IMR-90 (cell line): ENCODE measurements around the gene PCNX2. TPM values are rescaled to one million over a fixed set of nuclear protein-coding genes. Genes with fewer than 3 reads are reported as not detected.

ENCODE experiments used
- ATAC-seq: fragments of 200-7000 bp; cut with Tn5 transposase; 2 replicates; pipeline ENCODE4 v1.9.1; 2020; ENCODE audit warnings: low read depth, mild to moderate bottlenecking, moderate library complexity
- BruUV-seq: library from RNA; stranded (reverse); fragments of 400-500 nt; replicated peaks from 2 replicates; lab custom pipeline; 2021; lab: Mats Ljungman, UMichigan
- CTCF ChIA-PET: fragments of 300-600 bp; formaldehyde crosslinking; extraction: SDS; loops from one replicate; lab custom pipeline; 2021; ENCODE audit warnings: antibody characterized with exemption; lab: Yijun Ruan, JAX
- POLR2A ChIA-PET: fragments of 300-600 bp; sonication (Branson Sonifier 250); formaldehyde crosslinking; loops from one replicate; lab custom pipeline; 2022; ENCODE audit warnings: antibody characterized with exemption; ENCODE audit not compliant: unreplicated experiment; lab: Charles Lee
- DNase-seq: peaks from one replicate; pipeline ENCODE4 v3.0.0; 2013
- H2AFZ ChIP-seq: replicated peaks from 2 replicates; pipeline ENCODE3; 2013; ENCODE audit warnings: low read length, mild to moderate bottlenecking; ENCODE audit not compliant: poor library complexity
- H2AK5ac ChIP-seq: 2 replicates; pipeline ENCODE4 v1.6.1; 2013; ENCODE audit warnings: low read depth, low read length, inconsistent platforms
- H2AK9ac ChIP-seq: replicated peaks from 2 replicates; pipeline ENCODE3; 2013; ENCODE audit warnings: mild to moderate bottlenecking, low read depth, low read length, moderate library complexity; ENCODE audit not compliant: poor library complexity
- H2BK120ac ChIP-seq: 2 replicates; pipeline ENCODE4 v1.6.1; 2013; ENCODE audit warnings: low read depth, low read length, inconsistent platforms
- H2BK15ac ChIP-seq: 3 replicates; pipeline ENCODE4 v1.6.1; 2013; ENCODE audit warnings: low read depth, low read length, inconsistent platforms
- H2BK20ac ChIP-seq: 2 replicates; pipeline ENCODE4 v1.6.1; 2013; ENCODE audit warnings: low read depth, mild to moderate bottlenecking, inconsistent platforms, low read length, moderate library complexity
- H2BK5ac ChIP-seq: 2 replicates; pipeline ENCODE4 v1.6.1; 2013; ENCODE audit warnings: mild to moderate bottlenecking, low read depth, low read length, inconsistent platforms; ENCODE audit not compliant: poor library complexity, severe bottlenecking
- H3K14ac ChIP-seq: replicated peaks from 2 replicates; pipeline ENCODE4 v1.6.1; 2013; ENCODE audit warnings: low read depth, low read length, inconsistent platforms
- H3K18ac ChIP-seq: 2 replicates; pipeline ENCODE4 v1.6.1; 2013; ENCODE audit warnings: low read depth, low read length, control low read depth
- H3K23ac ChIP-seq: 2 replicates; pipeline ENCODE4 v1.6.1; 2013; ENCODE audit warnings: low read depth, low read length, inconsistent platforms
- H3K27ac ChIP-seq: 2 replicates; pipeline ENCODE4 v1.5.1; 2013; ENCODE audit warnings: mild to moderate bottlenecking, control low read depth, low read length; ENCODE audit not compliant: insufficient read depth
- H3K27me3 ChIP-seq: 2 replicates; pipeline ENCODE4 v1.6.1; 2013; ENCODE audit warnings: low read length; ENCODE audit not compliant: control insufficient read depth, insufficient read depth
- H3K36me3 ChIP-seq: 2 replicates; pipeline ENCODE4 v1.6.1; 2013; ENCODE audit warnings: low read length, mixed read lengths; ENCODE audit not compliant: control insufficient read depth, insufficient read depth
- H3K4ac ChIP-seq: 2 replicates; pipeline ENCODE4 v1.6.1; 2013; ENCODE audit warnings: low read depth, low read length, inconsistent platforms
- H3K4me1 ChIP-seq: 2 replicates; pipeline ENCODE4 v1.6.1; 2013; ENCODE audit warnings: low read length, mixed read lengths; ENCODE audit not compliant: control insufficient read depth, insufficient read depth
- H3K4me2 ChIP-seq: 2 replicates; pipeline ENCODE4 v1.6.1; 2013; ENCODE audit warnings: low read depth, mild to moderate bottlenecking, control low read depth, low read length, moderate library complexity
- H3K4me3 ChIP-seq: 2 replicates; pipeline ENCODE4 v1.5.1; 2013; ENCODE audit warnings: low read depth, mild to moderate bottlenecking, control low read depth, low read length, moderate library complexity; ENCODE audit not compliant: insufficient read depth
- H3K56ac ChIP-seq: 2 replicates; pipeline ENCODE4 v1.6.1; 2013; ENCODE audit warnings: low read length, inconsistent platforms; ENCODE audit not compliant: insufficient read depth; ENCODE audit errors: extremely low read depth
- H3K79me1 ChIP-seq, 2 experiments: 2 replicates each; pipeline ENCODE4 v1.6.1; 2013; ENCODE audit warnings: low read length in 2 of 2, inconsistent platforms in 1 of 2, low read depth in 1 of 2
- H3K9ac ChIP-seq: 2 replicates; pipeline ENCODE4 v1.6.1; 2013; ENCODE audit warnings: low read depth, low read length, control low read depth
- H3K9me1 ChIP-seq: 2 replicates; pipeline ENCODE4 v1.6.1; 2013; ENCODE audit warnings: low read length, inconsistent platforms; ENCODE audit not compliant: insufficient read depth
- H3K9me3 ChIP-seq: 2 replicates; pipeline ENCODE4 v1.6.1; 2013; ENCODE audit warnings: low read length; ENCODE audit not compliant: control insufficient read depth, insufficient read depth
- H4K20me1 ChIP-seq: 2 replicates; pipeline ENCODE4 v1.6.1; 2013; ENCODE audit warnings: low read length, inconsistent platforms; ENCODE audit not compliant: insufficient read depth
- H4K5ac ChIP-seq: 2 replicates; pipeline ENCODE4 v1.6.1; 2013; ENCODE audit warnings: mild to moderate bottlenecking, low read depth, low read length, control low read depth
- H4K8ac ChIP-seq, 2 experiments: 2 replicates each; pipeline ENCODE4 v1.6.1; 2013; ENCODE audit warnings: low read depth in 2 of 2, low read length in 2 of 2, control low read depth in 1 of 2, inconsistent platforms in 1 of 2
- H4K91ac ChIP-seq: 2 replicates; pipeline ENCODE4 v1.6.1; 2013; ENCODE audit warnings: low read depth, low read length, inconsistent platforms; ENCODE audit not compliant: insufficient read depth
- BHLHE40 ChIP-seq: fragments of 150-350 bp; IDR thresholded peaks from 2 replicates; pipeline ENCODE4 v1.6.1; 2016; ENCODE audit warnings: mild to moderate bottlenecking, low read depth, low read length
- CEBPB ChIP-seq: IDR thresholded peaks from 2 replicates; pipeline ENCODE4 v1.6.1; 2012; ENCODE audit warnings: low read depth, low read length, improper control_type of control experiment
- CHD1 ChIP-seq: IDR thresholded peaks from 2 replicates; pipeline ENCODE4 v1.6.1; 2012; ENCODE audit warnings: low read depth, low read length, improper control_type of control experiment
- MAFK ChIP-seq: IDR thresholded peaks from 2 replicates; pipeline ENCODE4 v1.6.1; 2012; ENCODE audit warnings: low read depth, low read length, improper control_type of control experiment
- MAZ ChIP-seq: IDR thresholded peaks from 2 replicates; pipeline ENCODE4 v1.6.1; 2012; ENCODE audit warnings: low read depth, mild to moderate bottlenecking, low read length, improper control_type of control experiment, moderate library complexity, borderline replicate concordance
- MXI1 ChIP-seq: IDR thresholded peaks from 2 replicates; pipeline ENCODE4 v1.6.1; 2012; ENCODE audit warnings: low read depth, mild to moderate bottlenecking, low read length, moderate library complexity, borderline replicate concordance
- NFE2L2 ChIP-seq: fragments of 150-350 bp; IDR thresholded peaks from 2 replicates; pipeline ENCODE4 v1.6.1; 2016; ENCODE audit warnings: low read depth, mild to moderate bottlenecking, low read length
- POLR2A ChIP-seq: IDR thresholded peaks from 2 replicates; pipeline ENCODE4 v1.6.1; 2012; ENCODE audit warnings: mild to moderate bottlenecking, low read depth, low read length
- RCOR1 ChIP-seq: IDR thresholded peaks from 2 replicates; pipeline ENCODE4 v1.6.1; 2012; ENCODE audit warnings: mild to moderate bottlenecking, low read length, improper control_type of control experiment; ENCODE audit not compliant: insufficient replicate concordance
- RFX5 ChIP-seq: IDR thresholded peaks from 2 replicates; pipeline ENCODE4 v1.8.0; 2012; ENCODE audit warnings: low read depth, mild to moderate bottlenecking, low read length, moderate library complexity
- SMC3 ChIP-seq: fragments of 150-350 bp; IDR thresholded peaks from 2 replicates; pipeline ENCODE4 v1.6.1; 2016; ENCODE audit warnings: low read depth, mild to moderate bottlenecking, antibody characterized with exemption, low read length, moderate library complexity
- WGBS, 2 experiments: methylation state at CpG; one replicate each; pipeline versions ENCODE4 v1.1.5 to v1.1.7; 2013; ENCODE audit warnings: missing lambda C conversion rate in 2 of 2; ENCODE audit not compliant: insufficient read length in 1 of 2; ENCODE audit errors: extremely low coverage in 2 of 2; 5-methylcytosine and 5-hydroxymethylcytosine counted together
- dilution Hi-C: fragments of 300-500 bp; cut with HindIII; formaldehyde crosslinking; loops from one replicate; pipeline ENCODE4 v1.14.3; 2018; ENCODE audit warnings: low sequenced_read_pairs; ENCODE audit not compliant: unreplicated experiment
- in situ Hi-C: fragments of 300-500 bp; cut with MboI; formaldehyde crosslinking; loops from 3 replicates; pipeline ENCODE4 v1.14.3; 2019; ENCODE audit warnings: low sequenced_read_pairs, inconsistent platforms, mixed read lengths
- intact Hi-C: fragments of 100-400 bp; cut with micrococcal nuclease; formaldehyde crosslinking; loops from 2 replicates; pipeline ENCODE4 v1.10.0; 2022
- polyA plus RNA-seq, 3 experiments: library from polyadenylated mRNA; depleted of rRNA; stranded (reverse); fragments of >200 nt; gene quantifications; 2 replicates each; pipeline ENCODE4 v1.2.3, GENCODE V29; 2012; ENCODE audit warnings: low replicate concordance in 1 of 3
- total RNA-seq: library from RNA; depleted of rRNA; stranded (reverse); fragments of >200 nt; gene quantifications from 2 replicates; pipeline ENCODE4 v1.2.3, GENCODE V29; 2012
- TF ChIP-seq, protein P1 (sequence below): fragments of 150-350 bp; IDR thresholded peaks from 2 replicates; pipeline ENCODE4 v1.6.1; 2016; ENCODE audit warnings: low read depth, mild to moderate bottlenecking, low read length, moderate library complexity, borderline replicate concordance
- TF ChIP-seq, protein P2 (sequence below): fragments of 150-350 bp; IDR thresholded peaks from 2 replicates; pipeline ENCODE4 v1.6.1; 2017; ENCODE audit warnings: mild to moderate bottlenecking, antibody characterized with exemption, low read length, low read depth

The PCNX2 gene
- total and polyA plus RNA-seq, 2 of the 4 experiments (the other 2 are of a cell fraction), result 15.9 to 22.6 TPM

GRCh38 chr1:233006108-233006507, 289.4 kb downstream of the PCNX2 start:
- no TSS peak for BruUV-seq
- Histone ChIP-seq H2BK15ac (no peak overlapping the region), H2BK5ac (no peak overlapping the region), H4K20me1 (no peaks in the 10 kb centered on the region), H3K4me2 (no peak overlapping the region), H2BK120ac (0 out of 2 replicates have a peak overlapping the region, but pooled peaks have one; percentile 0), H3K56ac (no peak overlapping the region), H3K27ac (no peak overlapping the region), H2AK5ac (no peak overlapping the region), H3K14ac (no peak overlapping the region), H3K27me3 (no peaks in the 10 kb centered on the region), H3K9me1 (peaks cover 8% of the 10 kb centered on the region), H2BK20ac (peak overlapping the region; percentile 24; the same call in 1 of the 2 replicates), H3K4ac (peak overlapping the region; percentile 26), H3K4me3 (no peak overlapping the region), H3K4me1 (peaks cover 8% of the 10 kb centered on the region; the same call in 1 of the 2 replicates), H3K9me3 (no peaks in the 10 kb centered on the region), H3K23ac (no peak overlapping the region), H4K8ac (no peak overlapping the region; a peak in 1 of 4 replicates), H2AK9ac (no peak overlapping the region), H3K36me3 (no peaks in the 10 kb centered on the region), H3K9ac (no peak overlapping the region), H3K79me1 (no peaks in the 10 kb centered on the region), H4K5ac (no peak overlapping the region; the same call in 1 of the 2 replicates), H4K91ac (no peak overlapping the region; the same call in 1 of the 2 replicates), H3K18ac (peak overlapping the region; percentile 11; the same call in 1 of the 2 replicates), H2AFZ (no peak overlapping the region)
- DNase-seq (no peak), ATAC-seq (no peak)
- WGBS, 2 experiments, result 80% methylated on average over 2 of the region's 6 CpGs; no CpG with 5 or more reads in 1 of the 2 experiments
- ChIA-PET CTCF (interaction anchor here (1.6 kb wide), 1 partner anchor 10 kb away, joined by 3 read pairs; no protein-coding TSS in a partner anchor), POLR2A (no interaction called here)
- dilution Hi-C loops, result no loop called here
- intact Hi-C loops, result no loop called here
- in situ Hi-C loops, result no loop called here
- TF ChIP-seq CHD1 (no peak), POLR2A (no peak), RCOR1 (no peak), BHLHE40 (no peak), CEBPB (no peak), NFE2L2 (no peak), MAFK (no peak), RFX5 (no peak), SMC3 (no peak), MAZ (no peak), MXI1 (no peak)
- TF ChIP-seq, protein P1, sequence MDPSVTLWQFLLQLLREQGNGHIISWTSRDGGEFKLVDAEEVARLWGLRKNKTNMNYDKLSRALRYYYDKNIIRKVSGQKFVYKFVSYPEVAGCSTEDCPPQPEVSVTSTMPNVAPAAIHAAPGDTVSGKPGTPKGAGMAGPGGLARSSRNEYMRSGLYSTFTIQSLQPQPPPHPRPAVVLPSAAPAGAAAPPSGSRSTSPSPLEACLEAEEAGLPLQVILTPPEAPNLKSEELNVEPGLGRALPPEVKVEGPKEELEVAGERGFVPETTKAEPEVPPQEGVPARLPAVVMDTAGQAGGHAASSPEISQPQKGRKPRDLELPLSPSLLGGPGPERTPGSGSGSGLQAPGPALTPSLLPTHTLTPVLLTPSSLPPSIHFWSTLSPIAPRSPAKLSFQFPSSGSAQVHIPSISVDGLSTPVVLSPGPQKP, result no peak
- TF ChIP-seq, protein P2, sequence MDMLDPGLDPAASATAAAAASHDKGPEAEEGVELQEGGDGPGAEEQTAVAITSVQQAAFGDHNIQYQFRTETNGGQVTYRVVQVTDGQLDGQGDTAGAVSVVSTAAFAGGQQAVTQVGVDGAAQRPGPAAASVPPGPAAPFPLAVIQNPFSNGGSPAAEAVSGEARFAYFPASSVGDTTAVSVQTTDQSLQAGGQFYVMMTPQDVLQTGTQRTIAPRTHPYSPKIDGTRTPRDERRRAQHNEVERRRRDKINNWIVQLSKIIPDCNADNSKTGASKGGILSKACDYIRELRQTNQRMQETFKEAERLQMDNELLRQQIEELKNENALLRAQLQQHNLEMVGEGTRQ, result no peak
